Right lobe of liver (tissue), 4 donors: Measurements from ENCODE around the gene GGPS1.

ENCODE experiments used
- CTCF ChIP-seq, 4 donors: fragments of 200-600 bp in 3 of 4; fragments of 450-650 bp in 1 of 4; IDR thresholded peaks; one replicate each; pipeline versions ENCODE4 v1.5.1 to v1.8.0; 2016 to 2022; ENCODE audit warnings: antibody characterized with exemption in 4 of 4, mild to moderate bottlenecking in 2 of 4
- POLR2A ChIP-seq: fragments of 450-650 bp; IDR thresholded peaks from one replicate; pipeline ENCODE4 v1.6.1; 2017; ENCODE audit warnings: antibody characterized with exemption, mild to moderate bottlenecking
- donor health status: DM: no; HTN: no; CAD: no.
- donor health status: DM: no; HTN: no; CAD: no.
- donor health status: DM: no; HTN: yes; CAD: no.

- TF ChIP-seq CTCF (IDR thresholded peaks at IDR 0.05) = no peak
- TF ChIP-seq POLR2A = no peak
Measured at GRCh38 chr1:235369802-235370201, 41.4 kb downstream of the GGPS1 start.
